H1 (cell line): ENCODE data around the gene CTSA. TPM values are rescaled to one million over a fixed set of nuclear protein-coding genes. Genes with fewer than 3 reads are reported as not detected.

Experiments used
- BRCA1 ChIP-seq: IDR thresholded peaks from 2 replicates; pipeline ENCODE4 v1.6.1; 2012; ENCODE audit warnings: low read depth, low read length, improper control_type of control experiment
- CEBPB ChIP-seq: IDR thresholded peaks from 2 replicates; pipeline ENCODE4 v1.6.1; 2012; ENCODE audit warnings: low read depth, low read length
- CHD1 ChIP-seq: IDR thresholded peaks from 2 replicates; pipeline ENCODE4 v1.6.1; 2012; ENCODE audit warnings: low read depth, low read length, improper control_type of control experiment
- CHD7 ChIP-seq: fragments of 300-600 bp; sonication (generic); IDR thresholded peaks from 2 replicates; pipeline ENCODE4 v1.7.1; 2012; ENCODE audit warnings: low read length, moderate library complexity, mild to moderate bottlenecking, inconsistent platforms; ENCODE audit not compliant: insufficient replicate concordance
- CTBP2 ChIP-seq: IDR thresholded peaks from 2 replicates; pipeline ENCODE4 v1.7.0; 2011; ENCODE audit warnings: borderline replicate concordance, mild to moderate bottlenecking, moderate library complexity, mixed read lengths, low read length; ENCODE audit not compliant: insufficient read depth, insufficient read length
- KDM1A ChIP-seq: fragments of 200-600, 300-600 bp; sonication (generic); IDR thresholded peaks from 2 replicates; pipeline ENCODE4 v1.7.1; 2016; ENCODE audit warnings: mild to moderate bottlenecking, low read length, borderline replicate concordance
- KDM4A ChIP-seq: IDR thresholded peaks from one replicate; pipeline ENCODE4 v1.7.1; 2012; ENCODE audit warnings: low read depth, mild to moderate bottlenecking, moderate library complexity, low read length, inconsistent platforms; ENCODE audit not compliant: severe bottlenecking
- RFX5 ChIP-seq: IDR thresholded peaks from 2 replicates; pipeline ENCODE4 v1.6.1; 2011; ENCODE audit warnings: low read depth, low read length, improper control_type of control experiment, borderline replicate concordance
- SIRT6 ChIP-seq: IDR thresholded peaks from one replicate; pipeline ENCODE4 v1.7.1; 2012; ENCODE audit warnings: low read length, inconsistent platforms
- SP4 ChIP-seq: IDR thresholded peaks from 2 replicates; pipeline ENCODE4 v1.6.1; 2012; ENCODE audit warnings: low read length, inconsistent platforms
- polyA plus RNA-seq, 7 experiments: library from polyadenylated mRNA; depleted of rRNA in 3 of 7; stranded (reverse) in 5 of 7; unstranded in 2 of 7; fragments of >200 nt in 5 of 7; fragments of 200-250 nt in 2 of 7; gene quantifications; 1 replicate in 5 of 7; 2 replicates in 1 of 7; 4 replicates in 1 of 7; pipeline versions ENCODE4 v1.2.1 to v1.2.3, GENCODE V29; 2011 to 2013; ENCODE audit warnings: missing spikeins in 2 of 7, mixed read lengths in 2 of 7
- total RNA-seq: library from RNA; stranded (reverse); fragmentation: NEBNext Ultra II Directional; extraction: Animal tissue kit (Norgen Biotek cat#: 25700); gene quantifications from 2 replicates; pipeline ENCODE4 v1.2.1, GENCODE V29; 2021

CTSA gene
- total and polyA plus RNA-seq, 2 of the 8 experiments (the other 6 are each of a cell fraction or from before 2014, with no cell fraction given): 49.7 to 74.0 TPM

- TF ChIP-seq CHD7 (no peak), KDM4A (no peak), SP4 (no peak), CEBPB (no peak), BRCA1 (no peak), KDM1A (no peak), SIRT6 (no peak), CHD1 (no peak), RFX5 (no peak), CTBP2 (no peak)
Measured at GRCh38 chr20:45878076-45878761, 12.9 kb upstream of the CTSA start (continued).
